Pons (tissue), 1 donor: ENCODE measurements around the gene TMEM179.
"Not testable (repeated sequence)": the region's sequence is repeated elsewhere in the genome, so short reads cannot be mapped to it uniquely, and the experiment has no call there.

Source experiments
- DNase-seq: peaks from one replicate; pipeline ENCODE4 v3.0.0-alpha.2; 2016; ENCODE audit warnings: low spot score

The TMEM179 gene

DNA sequence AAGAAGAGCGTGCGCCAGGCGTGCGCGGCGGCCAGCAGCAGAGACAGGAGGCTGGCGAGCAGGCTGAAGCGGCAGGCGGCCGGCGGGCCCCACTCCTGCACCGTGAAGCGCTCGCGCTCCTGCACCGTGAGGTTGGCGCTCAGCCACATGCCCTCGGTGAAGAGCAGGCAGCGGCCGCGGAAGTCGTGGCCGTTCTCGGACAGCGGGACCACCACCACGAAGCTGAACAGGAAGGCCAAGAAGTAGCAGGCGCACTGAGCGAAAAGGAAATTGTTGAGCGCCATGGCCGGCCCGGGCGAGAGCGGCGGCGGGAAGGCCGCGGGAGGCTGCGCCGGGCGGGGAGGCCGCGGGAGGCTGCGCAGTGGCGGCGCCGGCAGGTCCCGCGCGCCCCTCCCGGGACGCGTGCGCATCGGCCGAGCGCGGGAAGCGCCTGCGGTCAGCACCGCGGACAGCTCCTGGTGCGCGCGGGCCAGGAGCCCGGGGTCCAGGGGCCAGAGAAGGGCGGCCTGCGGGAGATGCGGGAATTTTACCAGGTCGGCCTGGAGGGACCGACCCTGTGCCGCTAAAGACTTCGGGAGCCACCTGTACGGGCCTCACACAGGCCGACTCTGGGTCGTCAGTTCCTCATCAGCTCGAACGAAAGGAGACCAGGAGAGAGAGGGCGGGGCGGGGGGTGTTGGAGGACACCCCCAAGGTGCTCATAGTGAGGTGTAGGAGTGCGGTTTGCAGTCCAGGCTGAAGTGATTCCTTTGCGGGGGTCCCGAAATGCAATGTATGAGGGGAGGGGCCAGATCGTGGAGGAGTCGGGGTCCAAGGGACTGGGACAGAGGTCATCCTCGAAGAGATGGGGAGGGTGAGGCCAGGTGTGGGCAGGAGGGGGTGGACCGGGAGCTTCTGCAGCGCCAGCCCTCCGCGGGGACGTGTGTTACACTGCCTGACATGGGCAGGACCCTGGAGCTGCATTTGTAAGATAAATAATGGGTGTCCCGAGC is at the start of gene TMEM179:
Gene TMEM179 (minus strand): TSS at position 315 of the 992 bp plus-strand sequence. CDS start 31 bp downstream, at position 284.
- DNase-seq, result no peak

DNA sequence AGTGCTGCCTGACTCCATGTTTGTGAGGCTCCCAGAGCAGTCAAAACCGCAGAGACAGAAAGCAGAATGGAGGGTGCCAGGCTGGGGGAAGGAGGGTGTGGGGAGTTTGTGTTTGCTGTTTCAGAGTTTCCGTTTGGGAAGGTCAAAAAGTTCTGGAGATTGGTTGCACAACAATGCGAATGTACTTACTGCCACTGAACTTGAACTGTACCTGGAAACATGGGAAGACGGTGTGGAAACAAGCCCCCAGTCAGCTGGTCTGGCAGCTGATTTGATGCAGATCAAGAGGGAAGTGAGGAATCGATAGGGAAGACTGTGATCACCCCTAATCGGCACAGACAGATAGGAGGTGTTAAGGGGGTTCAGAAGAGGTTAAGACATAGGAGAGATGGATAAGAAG is 49.5 kb upstream of the TMEM179 start:
- DNase-seq, result no peak

DNA sequence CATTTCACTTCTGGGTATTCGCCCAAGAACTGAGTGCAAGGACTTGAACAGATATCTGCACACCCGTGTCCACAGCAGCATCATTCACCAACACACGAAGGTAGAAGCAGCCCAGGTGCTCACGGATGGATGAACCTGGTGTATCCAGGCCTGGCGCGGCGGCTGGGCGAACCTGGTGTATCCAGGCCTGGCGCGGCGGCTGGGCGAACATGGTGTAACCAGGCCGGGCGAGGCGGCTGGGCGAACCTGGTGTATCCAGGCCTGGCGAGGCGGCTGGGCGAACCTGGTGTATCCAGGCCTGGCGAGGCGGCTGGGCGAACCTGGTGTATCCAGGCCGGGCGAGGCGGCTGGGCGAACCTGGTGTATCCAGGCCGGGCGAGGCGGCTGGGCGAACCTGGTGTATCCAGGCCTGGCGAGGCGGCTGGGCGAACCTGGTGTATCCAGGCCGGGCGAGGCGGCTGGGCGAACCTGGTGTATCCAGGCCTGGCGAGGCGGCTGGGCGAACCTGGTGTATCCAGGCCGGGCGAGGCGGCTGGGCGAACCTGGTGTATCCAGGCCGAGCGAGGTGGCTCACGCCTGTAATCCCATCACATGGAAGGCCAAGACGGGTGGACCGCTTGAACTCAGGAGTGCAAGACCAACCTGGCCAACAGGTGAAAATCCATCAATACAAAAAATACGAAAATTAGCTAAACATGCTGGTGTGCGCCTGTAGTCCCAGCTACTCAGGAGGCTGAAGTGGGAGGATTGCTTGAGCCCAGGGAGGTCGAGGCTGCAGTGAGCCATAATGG is 48.8 kb upstream of the TMEM179 start:
- not testable (repeated sequence) for DNase-seq

DNA sequence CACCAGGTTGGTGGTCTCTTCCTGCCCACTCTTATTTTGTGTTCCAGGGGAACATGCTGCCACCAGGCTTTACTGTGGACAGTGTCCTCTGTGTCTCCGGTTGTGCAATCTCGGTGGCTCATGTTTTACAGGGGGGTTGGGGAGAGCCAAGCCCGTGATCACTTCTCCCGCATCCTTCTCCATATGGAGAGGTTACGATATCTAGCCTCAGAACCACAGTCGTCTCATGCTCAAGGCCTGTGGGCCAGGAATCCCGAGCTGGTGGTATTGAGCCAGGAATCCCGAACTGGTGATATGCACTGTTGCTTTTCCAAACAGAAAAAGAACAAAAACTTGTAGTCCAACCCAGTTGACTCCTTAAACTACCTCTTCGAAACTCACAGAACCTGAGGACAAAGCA is 47.8 kb upstream of the TMEM179 start:
- DNase-seq, result no peak

DNA sequence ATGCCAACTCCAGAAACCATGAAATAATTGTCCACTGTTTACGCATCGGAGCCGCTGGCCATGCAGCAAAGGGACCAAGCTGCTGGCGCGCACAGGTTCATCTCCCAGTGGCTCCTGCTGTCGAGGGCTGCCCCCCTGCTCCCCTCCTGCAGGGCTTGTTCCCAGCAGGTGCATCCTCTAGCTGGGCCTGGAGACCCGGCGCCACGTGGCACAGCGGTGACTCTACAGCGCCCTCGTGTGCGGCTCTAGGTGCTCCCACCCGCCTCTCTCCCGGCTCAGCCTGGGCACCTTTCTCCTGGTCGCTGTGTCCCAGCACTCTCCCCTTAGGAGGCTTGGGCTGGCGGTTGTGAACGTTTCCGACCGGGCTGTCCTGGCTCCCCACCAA is 47.3 kb upstream of the TMEM179 start:
- DNase-seq, result no peak

DNA sequence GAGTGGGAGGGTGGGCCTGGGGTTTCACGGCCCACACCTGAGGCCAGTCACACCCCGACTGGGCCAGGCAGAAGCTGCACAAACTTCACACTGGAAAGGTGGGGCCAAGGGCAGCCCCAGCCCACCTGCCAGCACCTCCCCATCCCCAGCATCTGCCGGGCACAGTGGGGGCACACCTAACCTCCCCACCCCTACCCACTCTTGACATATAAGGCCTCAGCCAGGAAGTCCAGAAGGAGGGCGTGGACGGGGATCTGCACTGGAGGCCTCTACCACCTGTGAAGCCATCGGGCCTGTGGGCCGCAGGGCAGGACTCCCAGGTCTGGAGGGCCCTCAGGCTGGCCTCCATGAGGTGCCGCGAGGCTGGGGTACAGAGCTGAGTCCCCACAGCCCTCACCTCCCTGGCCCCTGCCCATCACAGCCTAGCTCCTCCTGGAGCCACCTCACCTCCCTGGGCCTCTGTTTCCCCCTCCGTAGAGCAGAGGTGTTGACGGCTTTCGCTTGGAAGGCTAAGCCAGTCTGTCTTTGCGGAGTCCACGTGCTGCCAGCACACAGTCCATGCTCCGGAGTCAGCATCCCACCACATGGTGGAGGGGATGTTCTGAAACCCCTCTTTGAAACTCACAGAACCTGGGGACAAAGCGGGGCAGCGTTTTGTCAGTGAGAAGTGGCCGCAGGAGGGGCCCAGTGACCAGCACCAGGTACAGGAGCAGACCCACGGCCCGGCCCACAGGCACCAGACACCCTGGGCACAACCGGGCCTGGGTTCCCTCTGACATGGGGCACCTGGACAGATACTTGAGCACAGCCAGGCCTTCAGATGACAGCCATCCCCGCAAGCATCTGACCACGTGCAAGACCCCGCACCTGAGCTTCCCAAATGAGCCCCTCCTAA is 46.7 kb upstream of the TMEM179 start:
- no peak for DNase-seq

DNA sequence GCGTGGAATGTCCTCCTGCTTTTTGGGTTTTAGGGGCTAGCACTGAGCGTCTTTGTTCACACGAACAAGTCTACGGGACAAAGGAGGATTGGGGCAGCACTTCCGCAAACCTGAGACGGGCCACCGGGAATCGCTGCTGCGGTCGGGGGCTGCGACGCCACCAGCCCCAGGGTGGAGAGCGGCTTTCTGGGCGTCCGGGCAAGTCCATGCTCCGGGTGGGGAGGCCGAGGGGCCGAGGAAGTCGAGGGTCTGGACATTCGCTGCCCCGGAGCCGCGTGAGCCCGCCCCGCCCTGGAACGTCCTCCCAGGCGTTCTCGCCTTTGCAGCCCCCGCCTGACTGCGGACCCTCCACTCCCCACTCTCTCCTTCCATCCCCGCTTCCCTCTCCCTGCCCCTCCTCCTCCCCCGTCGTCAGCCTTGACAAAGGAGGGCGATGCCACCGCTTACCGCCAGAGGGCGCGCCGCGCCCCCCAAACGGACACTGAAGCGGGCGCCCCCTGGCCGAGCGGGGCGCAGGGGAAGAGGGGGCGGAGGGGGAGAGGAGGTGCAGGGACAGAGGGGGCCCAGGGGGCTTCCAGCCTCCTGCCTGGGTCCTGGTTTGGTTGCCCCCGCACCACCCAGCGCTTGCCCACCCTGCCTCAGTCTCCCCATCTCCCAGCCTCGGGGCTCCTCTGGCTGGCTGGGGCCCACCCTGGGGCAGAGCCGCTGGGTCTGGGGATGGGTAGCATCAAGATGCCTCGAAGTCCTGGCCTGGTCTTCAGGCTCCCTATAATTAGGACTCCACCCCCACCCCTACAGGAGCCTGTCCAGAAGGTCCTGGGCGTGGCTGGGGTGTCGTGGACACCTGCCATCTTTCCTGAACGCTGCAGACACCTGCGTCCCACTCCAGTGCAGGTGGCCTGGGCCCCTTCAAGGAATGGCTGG is 45.7 kb upstream of the TMEM179 start:
- peak; percentile 63 for DNase-seq

DNA sequence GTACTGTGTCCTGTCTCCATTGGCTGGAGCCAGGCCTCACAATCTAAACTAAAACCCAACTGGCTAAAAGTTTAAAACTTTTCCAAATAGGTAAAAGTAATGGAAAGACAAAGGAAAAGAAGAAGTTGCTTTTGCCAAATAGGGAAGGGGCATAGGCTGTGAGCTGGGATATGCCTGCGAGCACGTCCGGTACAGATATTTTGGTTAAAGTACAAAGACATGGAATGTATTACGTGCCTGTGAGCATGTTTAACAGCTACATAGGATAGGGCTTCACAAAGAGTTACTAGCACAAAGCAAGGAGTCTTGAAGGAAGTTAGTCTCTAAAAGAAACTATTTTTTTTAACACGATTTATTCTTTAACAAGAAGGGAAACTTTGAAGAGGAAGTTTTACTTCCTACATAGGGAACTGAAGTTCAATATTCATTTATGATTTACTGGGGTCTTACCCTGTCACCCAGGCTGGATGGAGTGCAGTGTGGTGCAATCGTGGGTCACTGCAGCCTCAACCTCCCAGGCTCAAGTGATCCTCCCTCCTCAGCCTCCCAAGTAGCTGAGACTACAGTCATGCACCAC is 43.0 kb upstream of the TMEM179 start:
- no peak for DNase-seq

DNA sequence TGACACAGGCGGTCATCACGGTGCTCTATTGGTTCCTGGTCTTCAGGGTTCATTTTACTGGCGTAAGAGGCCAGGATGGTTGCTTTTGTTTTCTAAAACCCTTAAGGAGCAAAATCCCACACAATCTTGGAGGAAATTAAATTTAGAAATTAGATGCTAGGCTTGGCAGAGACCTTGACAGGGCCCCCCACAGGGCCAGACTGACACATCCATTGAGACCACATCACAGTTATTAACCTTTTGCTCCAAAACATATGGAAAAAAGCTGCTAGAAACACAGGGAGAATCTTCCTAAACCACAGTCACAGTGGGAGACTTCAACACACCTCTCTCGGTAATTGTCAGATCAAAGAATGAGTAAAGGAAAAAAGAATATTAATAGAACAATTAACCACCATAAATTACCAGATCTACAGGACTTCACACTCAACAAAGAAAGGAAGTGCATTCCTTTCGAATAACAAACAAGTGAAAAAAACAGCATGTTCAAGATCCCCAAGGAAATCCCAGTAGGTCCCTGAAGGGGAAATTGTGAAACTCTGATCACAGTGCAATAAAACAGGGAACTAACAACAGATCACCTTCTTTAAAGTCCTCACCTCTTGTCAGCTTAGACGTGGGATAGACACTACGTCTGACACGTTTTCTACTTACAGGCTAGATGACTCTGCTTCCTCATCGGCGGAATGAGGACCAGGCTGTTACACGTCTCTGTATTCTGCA is 40.2 kb upstream of the TMEM179 start:
- no peak for DNase-seq

DNA sequence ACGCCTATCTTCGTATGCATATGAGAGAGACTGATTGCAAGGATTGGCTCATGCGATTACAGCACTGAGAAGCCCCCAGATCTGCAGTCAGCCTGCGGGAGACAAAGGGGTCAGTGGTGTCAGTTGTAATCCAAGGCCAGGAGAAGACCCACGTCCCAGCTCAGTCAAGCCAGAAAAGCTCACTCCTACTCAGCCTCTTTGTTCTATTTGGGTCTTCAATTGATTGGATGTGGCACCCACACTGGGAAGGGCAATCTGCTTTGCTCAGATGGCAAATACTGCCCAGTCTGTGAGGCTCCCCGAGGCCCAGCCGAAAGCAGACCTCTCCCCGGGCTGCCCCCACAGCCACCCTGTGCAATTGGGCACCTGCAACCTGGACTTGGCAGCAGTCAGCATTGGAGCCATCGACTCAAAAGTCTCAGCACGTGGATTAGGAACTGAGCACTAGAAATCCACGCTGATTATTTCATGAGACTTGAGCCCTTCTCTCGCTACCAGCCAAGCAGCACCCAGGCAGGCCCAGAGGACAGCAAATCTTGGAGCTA is 39.6 kb upstream of the TMEM179 start:
- no peak for DNase-seq

DNA sequence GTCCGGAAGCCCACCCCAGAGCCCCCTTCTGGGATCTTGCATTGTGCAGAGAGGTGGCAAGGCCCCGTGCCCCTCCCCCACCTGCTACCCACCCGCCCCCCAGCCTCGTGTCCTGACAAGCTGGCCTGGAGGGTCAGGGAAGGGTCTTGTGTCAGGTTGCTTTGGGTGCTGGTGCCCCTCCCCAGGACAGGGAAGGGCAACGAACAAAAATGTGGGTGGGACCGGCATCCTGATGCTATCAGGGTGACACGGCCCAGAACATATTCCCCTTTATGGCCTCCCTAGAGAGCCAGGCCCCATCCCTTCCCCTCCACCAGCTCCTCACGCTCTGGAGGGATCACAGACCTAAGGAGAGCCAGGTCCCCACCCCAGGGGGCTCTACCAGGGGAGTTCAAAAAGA is 38.7 kb upstream of the TMEM179 start:
- no peak for DNase-seq

DNA sequence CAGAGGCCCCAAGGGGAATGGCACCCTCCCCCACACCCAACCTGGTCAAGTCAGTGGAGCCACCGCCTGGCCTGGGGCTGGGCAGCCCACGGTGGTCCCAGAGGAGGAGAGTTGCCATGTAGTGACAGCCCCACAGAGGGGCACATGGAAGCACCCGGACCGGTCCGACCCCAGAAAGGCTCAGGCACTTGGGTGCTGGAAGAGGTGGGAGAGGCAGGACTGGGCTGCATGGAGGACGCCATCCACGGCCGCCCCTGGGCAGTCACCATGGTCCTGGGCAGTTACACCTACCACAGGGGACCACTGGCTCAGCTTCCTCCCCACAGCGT is 37.9 kb upstream of the TMEM179 start:
- DNase-seq, result no peak

DNA sequence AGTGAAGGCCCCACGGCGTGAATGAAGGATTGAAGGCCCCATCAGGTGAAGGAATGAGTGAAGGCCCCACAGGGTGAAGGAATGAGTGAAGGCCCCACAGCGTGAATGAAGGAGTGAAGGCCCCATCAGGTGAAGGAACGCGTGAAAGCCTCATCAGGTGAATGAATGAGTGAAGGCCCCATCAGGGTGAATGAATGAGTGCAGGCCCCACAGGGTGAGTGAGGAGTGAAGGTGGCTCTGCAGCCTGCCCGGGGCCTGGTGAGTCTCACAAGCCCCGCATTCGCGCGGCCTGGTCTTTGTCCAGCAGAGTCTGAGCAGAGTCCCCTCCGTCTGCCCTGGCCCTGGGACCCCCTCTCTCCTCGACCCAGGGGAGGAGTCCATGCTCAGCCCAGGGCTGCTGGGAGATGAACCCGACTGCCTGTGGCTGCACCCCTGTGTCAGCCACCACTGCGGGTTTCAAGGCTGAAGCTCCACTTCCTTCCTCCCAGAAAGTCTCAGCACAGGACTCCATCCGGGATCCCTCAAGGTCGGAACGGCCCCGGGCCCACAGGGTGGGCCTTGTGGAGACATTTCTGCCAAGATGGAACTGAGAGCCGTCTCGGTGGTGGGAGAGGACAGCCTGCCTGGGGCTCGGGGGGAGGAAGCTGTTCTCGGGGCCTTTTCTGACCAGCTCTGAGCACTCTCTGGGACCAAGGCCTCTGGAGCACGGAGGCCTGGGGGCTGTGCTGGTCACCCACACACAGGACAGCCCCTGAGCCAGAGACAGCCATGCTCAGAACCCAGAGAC is 37.4 kb upstream of the TMEM179 start:
- no peak for DNase-seq

DNA sequence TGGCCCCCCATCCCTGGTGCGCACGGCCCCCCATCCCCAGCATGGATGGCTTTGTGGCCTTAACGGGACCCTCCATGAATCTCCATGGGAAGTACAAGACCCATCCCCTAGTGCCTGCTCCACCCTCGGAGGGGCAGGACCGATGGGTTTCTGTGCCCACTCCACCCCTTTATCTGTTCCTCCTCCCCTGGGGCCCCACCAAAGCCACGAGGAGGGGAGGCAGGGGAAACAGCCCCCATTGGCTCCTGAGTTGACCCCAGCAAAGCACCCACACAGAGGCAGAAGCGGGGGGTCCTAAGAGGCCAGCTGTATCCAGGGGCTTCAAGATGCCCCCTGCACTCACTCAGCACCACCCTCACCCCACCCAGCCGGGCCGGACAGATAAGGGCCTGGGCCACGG is 36.1 kb upstream of the TMEM179 start:
- DNase-seq, result no peak

DNA sequence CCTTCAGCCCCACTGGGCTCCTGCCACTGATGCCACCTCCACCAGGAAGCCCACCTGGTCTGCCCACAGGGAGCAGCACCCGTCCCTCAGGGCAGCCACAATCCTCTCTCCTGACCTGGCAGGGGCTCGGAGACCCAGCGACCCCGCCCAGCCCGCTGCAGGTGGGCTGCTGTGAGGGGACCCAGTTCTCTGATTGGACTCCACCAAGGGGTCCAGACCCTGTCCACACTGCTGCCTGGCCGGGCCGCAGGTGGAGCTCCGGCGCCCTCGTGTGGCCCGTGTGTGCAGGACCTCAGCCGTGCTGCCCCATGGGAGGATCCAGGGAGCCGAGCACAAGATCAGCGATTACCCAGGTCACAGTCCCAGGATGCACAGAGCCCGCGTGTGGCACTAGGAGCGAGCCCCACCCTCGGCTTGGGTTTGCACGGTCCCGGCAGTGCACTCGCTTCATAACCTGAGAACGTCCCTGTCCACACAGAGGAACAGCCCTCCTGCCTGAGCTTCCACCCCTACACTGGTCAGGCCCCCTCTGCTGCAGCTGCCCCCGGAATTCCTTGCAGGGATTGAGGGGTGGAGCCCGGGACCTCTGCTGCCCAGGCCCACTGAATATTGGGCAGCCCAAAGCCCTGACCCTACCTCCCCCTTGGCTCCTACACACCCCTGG is 35.4 kb upstream of the TMEM179 start:
- peak; percentile 29 for DNase-seq

DNA sequence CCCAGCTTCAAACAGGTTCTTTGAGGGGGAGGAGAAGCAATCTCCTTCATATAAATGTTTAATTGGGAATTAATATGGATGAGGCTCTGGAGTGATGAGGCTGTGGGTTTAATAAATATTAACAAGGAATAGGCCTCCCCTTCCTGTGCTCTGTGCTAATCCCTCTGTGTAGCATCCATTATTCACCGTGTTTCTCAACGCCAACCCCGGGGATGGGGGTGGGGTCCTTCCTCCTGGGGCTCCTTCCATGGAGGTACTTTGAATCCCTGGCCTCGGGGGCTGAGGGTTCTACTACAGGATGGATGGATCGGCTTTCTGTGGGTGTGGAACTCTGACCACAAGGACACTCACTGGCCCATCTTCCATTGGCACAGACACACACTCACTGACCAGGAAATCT is 34.9 kb upstream of the TMEM179 start:
- no peak for DNase-seq

DNA sequence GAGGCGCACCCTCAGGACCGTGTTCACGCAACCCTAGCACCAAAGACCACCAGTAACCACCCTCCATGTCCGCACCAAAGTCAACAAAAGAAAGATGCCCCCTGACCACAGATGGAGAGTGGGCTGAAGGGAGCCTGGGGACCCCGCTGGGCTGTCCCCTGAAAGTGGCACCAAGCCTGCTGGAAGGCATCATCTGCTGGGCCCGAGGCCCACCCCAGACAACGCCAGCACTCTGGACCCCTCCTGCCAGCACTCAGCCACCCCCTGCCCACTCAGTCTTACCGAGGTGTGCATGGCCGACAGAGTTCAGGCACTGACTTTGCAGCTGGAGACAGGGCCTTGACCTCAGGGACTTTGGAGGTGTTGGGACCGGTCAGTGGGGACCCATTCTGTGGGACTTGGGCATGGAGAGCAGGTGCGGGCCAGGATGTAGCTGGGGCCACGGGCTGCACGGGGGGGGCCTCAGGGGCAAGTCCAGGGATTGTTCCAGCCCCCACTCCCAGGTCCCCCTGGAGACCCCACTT is 34.4 kb upstream of the TMEM179 start:
- no peak for DNase-seq

DNA sequence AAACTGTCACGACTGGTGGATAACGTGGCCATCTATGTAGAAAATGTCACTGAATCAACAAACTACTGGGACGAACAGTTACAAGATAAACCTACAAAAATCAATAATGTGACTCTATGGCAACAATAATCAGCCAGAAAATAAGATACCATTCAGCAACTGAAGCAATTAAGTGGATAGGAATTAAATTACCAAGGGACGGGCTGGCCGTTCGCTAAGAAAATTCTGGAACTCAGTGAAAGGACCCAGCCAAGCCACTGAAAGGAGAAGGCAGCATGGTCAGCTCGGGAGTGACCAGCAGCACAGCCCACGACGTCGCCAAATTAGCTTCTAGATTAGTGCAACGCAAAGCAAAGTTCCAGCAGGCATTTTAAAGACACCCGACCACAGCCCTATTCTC is 33.6 kb upstream of the TMEM179 start:
- DNase-seq, result no peak
